Right lobe of liver (tissue), 6 donors: ENCODE results near the gene NRN1L. TPM values are rescaled to one million over a fixed set of nuclear protein-coding genes. Genes with fewer than 3 reads are reported as not detected.
A peak's percentile ranks its signal among the peaks of the same experiment; 100 is the strongest.

Source experiments
- ATAC-seq, 4 donors: fragments of 200-7000 bp; cut with Tn5 transposase; one replicate each; pipeline ENCODE4 v1.9.1; 2020; ENCODE audit warnings: mild to moderate bottlenecking in 4 of 4, moderate library complexity in 4 of 4
- DNase-seq, 3 donors: peaks; one replicate each; pipeline ENCODE4 v3.0.0-alpha.2; 2020
- H3K27ac ChIP-seq, 3 donors: fragments of 200-600 bp; one replicate each; pipeline ENCODE4 v1.8.0; 2022
- H3K27me3 ChIP-seq, 2 donors: fragments of 200-600 bp; one replicate each; pipeline ENCODE4 v1.8.0; 2022
- H3K36me3 ChIP-seq, 4 donors: fragments of 200-600 bp; sonication (generic) in 1 of 4; one replicate each; pipeline versions ENCODE4 v1.5.1 to v1.8.0; 2017 to 2022; ENCODE audit warnings: control low read depth in 1 of 4
- H3K4me1 ChIP-seq, 4 donors: fragments of 200-600 bp; sonication (generic) in 1 of 4; one replicate each; pipeline versions ENCODE4 v1.5.1 to v1.8.0; 2017 to 2022; ENCODE audit warnings: control low read depth in 1 of 4
- H3K4me3 ChIP-seq, 3 donors: fragments of 200-600 bp; one replicate each; pipeline ENCODE4 v1.8.0; 2022
- H3K9me3 ChIP-seq, 4 donors: fragments of 200-600 bp; sonication (generic) in 1 of 4; one replicate each; pipeline versions ENCODE4 v1.5.1 to v1.8.0; 2017 to 2022; ENCODE audit warnings: control low read depth in 1 of 4
- CTCF ChIP-seq, 4 donors: fragments of 200-600 bp in 3 of 4; fragments of 450-650 bp in 1 of 4; IDR thresholded peaks; one replicate each; pipeline versions ENCODE4 v1.5.1 to v1.8.0; 2016 to 2022; ENCODE audit warnings: antibody characterized with exemption in 4 of 4, mild to moderate bottlenecking in 2 of 4
- POLR2A ChIP-seq: fragments of 450-650 bp; IDR thresholded peaks from one replicate; pipeline ENCODE4 v1.6.1; 2017; ENCODE audit warnings: antibody characterized with exemption, mild to moderate bottlenecking
- WGBS: methylation state at CpG from one replicate; pipeline ENCODE4 v1.1.6; 2018; ENCODE audit warnings: low coverage, low lambda C conversion rate; ENCODE audit not compliant: insufficient coverage; ENCODE audit errors: missing lambda C conversion rate; 5-methylcytosine and 5-hydroxymethylcytosine counted together
- intact Hi-C, 2 donors: fragments of 100-400 bp; cut with DNase I; formaldehyde crosslinking; loops; one replicate each; pipeline versions ENCODE4 v1.11.2 to v1.14.1; 2022
- total RNA-seq, 6 experiments: library from RNA; depleted of rRNA in 2 of 6; stranded (reverse); fragments of >200 nt in 2 of 6; fragmentation: NEBNext Ultra II Directional in 3 of 6; extraction: Animal tissue kit (Norgen Biotek cat#: 25700) in 3 of 6; gene quantifications; one replicate each; pipeline versions ENCODE4 v1.1.0 to v1.2.4, GENCODE V29; 2016 to 2023
- donor health status: DM: no; HTN: yes; CAD: no.
- donor health status: DM: no; HTN: no; CAD: no.
- donor health status: DM: no; HTN: no; CAD: no.
- donor health status: DM: no; HTN: yes; CAD: no.
- donor health status: DM: no; HTN: yes; CAD: no.

NRN1L gene
- total RNA-seq, 6 experiments from 2014 or later: 0.84 TPM; not detected in 5

- TF ChIP-seq CTCF (IDR thresholded peaks at IDR 0.05) (no peak), POLR2A (no peak)
- H3K4me1 ChIP-seq: no peaks in the 10 kb centered on the region
- no peak overlapping the region for H3K4me3 ChIP-seq
- no peaks in the 10 kb centered on the region for H3K27me3 ChIP-seq
- H3K27ac ChIP-seq: no peak overlapping the region
- intact Hi-C loops: loop anchor here in 1 of 2 donors (10.0 kb wide), 1 partner anchor 98 kb away; no protein-coding TSS in a partner anchor
- 76% methylated on average over 8 of the region's 8 CpGs for WGBS
- DNase-seq (no peak), ATAC-seq (no peak)
- no peaks in the 10 kb centered on the region for H3K9me3 ChIP-seq
- peaks cover 0 to 3% (median 0%) of the 10 kb centered on the region in 4 donors for H3K36me3 ChIP-seq
Observed at GRCh38 chr16:67922740-67923139, 38.1 kb downstream of the NRN1L start.

GRCh38 chr16:67923414-67924116 is 38.9 kb downstream of the NRN1L start:
- DNase-seq (no peak), ATAC-seq (peak in 1 of 4 donors; percentile 17)
- Histone ChIP-seq H3K27ac (no peak overlapping the region), H3K9me3 (no peaks in the 10 kb centered on the region), H3K4me1 (no peaks in the 10 kb centered on the region), H3K36me3 (peaks cover 0 to 3% (median 0%) of the 10 kb centered on the region in 4 donors), H3K27me3 (no peaks in the 10 kb centered on the region), H3K4me3 (no peak overlapping the region)
- no peak for TF ChIP-seq POLR2A
- TF ChIP-seq CTCF (IDR thresholded peaks at IDR 0.05): no peak
- 43% methylated on average over 3 of the region's 10 CpGs for WGBS
- intact Hi-C loops: loop anchor here in 1 of 2 donors (10.0 kb wide), 1 partner anchor 99 kb away; no protein-coding TSS in a partner anchor

GRCh38 chr16:67924140-67924906 is 39.6 kb downstream of the NRN1L start:
- no peak for TF ChIP-seq CTCF (IDR thresholded peaks at IDR 0.05)
- no peak for TF ChIP-seq POLR2A
- Histone ChIP-seq H3K27ac (no peak overlapping the region), H3K36me3 (peaks cover 0 to 3% (median 0%) of the 10 kb centered on the region in 4 donors), H3K4me1 (no peaks in the 10 kb centered on the region), H3K27me3 (no peaks in the 10 kb centered on the region), H3K4me3 (no peak overlapping the region), H3K9me3 (no peaks in the 10 kb centered on the region)
- DNase-seq: no peak
- WGBS: no CpG with 5 or more reads among the region's 10 CpGs
- ATAC-seq: peak in 1 of 4 donors; percentile 18
- intact Hi-C loops: loop anchor here in 1 of 2 donors (10.0 kb wide), 1 partner anchor 100 kb away; no protein-coding TSS in a partner anchor

- TF ChIP-seq CTCF (IDR thresholded peaks at IDR 0.05): no peak
- TF ChIP-seq POLR2A: no peak
- peaks cover 0 to 3% (median 0%) of the 10 kb centered on the region in 4 donors for H3K36me3 ChIP-seq
- H3K27me3 ChIP-seq: no peaks in the 10 kb centered on the region
- no peaks in the 10 kb centered on the region for H3K4me1 ChIP-seq
- DNase-seq: no peak
- no peak overlapping the region for H3K4me3 ChIP-seq
- 53% methylated on average over 3 of the region's 13 CpGs for WGBS
- intact Hi-C loops: loop anchor here (5.0 to 10.0 kb wide), 3 partner anchors 39 to 101 kb away; partner anchors contain the start of gene NRN1L (in 1 of the 2)
- no peak overlapping the region for H3K27ac ChIP-seq
- no peak for ATAC-seq
- no peaks in the 10 kb centered on the region for H3K9me3 ChIP-seq
Observed at GRCh38 chr16:67926181-67926750, 41.6 kb downstream of the NRN1L start.
